Stimulated activated CD8-positive, alpha-beta memory T cell treated with anti-CD3 and anti-CD28 coated beads, Interleukin-12 subunit alpha, Interleukin-12 subunit beta, amount 100 ng/mL, for 4 hours (primary cell): ENCODE measurements around the gene PTPRCAP.
"Not testable (repeated sequence)": the region's sequence is repeated elsewhere in the genome, so short reads cannot be mapped to it uniquely, and the experiment has no call there.

ENCODE experiments used
- DNase-seq: peaks from one replicate; pipeline ENCODE4 v3.0.0-alpha.2; 2020; ENCODE audit warnings: low read depth

Gene PTPRCAP

DNA sequence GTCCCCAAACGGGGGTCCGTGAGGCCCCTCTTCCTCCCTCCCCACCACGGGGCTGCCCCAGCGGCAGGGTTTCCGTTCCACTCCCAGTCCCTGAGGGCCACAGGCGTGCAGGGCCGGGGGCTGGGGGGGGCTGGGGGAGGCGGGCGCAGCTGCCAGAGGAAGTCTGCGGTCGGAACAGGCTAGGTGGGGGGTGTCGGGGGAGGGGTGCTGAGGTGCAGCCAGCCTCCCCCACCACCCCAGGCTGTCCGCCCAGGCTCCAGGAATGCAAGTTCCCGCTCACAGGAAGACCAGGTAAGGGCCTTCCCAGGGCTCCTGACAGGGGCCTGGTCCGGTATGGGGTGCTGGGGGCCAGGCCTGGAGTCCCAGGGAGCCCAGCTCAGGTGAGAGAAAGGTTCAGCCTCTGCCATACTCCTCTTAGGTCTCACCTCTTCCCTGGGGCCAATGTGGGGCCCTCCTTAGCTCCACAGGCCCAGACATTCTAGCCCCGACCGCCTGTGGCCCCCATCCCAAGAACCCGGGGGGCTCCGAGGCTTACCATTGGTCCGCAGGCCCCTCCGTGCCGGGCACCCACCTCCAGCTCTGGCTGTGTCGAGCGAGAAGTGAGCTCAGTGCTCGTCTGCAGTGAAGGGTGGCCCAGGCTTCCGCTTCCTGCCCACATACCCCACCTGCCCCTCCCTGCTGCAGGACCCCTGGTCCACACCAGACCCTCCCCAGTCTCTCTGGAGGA is at the start of gene PTPRCAP:
PTPRCAP (minus strand) TSS at position 601 of the 727 bp plus-strand sequence; CDS start at position 538, 63 bp downstream.
- DNase-seq = peak; percentile 61

GRCh38 chr11:67486481-67487195 is 49.2 kb upstream of the PTPRCAP start:
- no peak for DNase-seq

DNA sequence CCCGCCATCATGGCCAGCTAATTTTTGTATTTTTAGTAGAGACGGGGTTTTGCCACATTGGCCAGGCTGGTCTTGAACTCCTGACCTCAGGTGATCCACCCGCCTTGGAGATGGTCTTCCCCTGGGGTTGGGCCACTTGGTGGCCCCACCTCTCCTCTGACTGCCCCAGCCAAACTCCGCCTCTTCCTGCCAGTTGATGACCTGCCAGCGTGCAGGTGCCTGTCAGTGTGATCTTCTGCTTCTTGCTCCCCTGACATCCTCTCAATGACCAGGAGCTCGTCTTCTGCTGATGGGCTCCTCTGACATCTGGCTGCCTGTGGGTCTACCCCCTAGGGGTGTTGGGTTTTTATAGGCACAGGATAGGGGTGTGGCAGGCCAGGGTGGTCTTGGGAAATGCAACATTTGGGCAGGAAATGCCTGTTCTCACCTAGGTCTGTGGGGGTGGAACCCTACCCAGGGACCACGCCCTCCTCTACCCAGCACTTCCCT is 48.4 kb upstream of the PTPRCAP start:
- not testable (repeated sequence) for DNase-seq

GRCh38 chr11:67484847-67485311 is 47.4 kb upstream of the PTPRCAP start:
- no peak for DNase-seq

DNA sequence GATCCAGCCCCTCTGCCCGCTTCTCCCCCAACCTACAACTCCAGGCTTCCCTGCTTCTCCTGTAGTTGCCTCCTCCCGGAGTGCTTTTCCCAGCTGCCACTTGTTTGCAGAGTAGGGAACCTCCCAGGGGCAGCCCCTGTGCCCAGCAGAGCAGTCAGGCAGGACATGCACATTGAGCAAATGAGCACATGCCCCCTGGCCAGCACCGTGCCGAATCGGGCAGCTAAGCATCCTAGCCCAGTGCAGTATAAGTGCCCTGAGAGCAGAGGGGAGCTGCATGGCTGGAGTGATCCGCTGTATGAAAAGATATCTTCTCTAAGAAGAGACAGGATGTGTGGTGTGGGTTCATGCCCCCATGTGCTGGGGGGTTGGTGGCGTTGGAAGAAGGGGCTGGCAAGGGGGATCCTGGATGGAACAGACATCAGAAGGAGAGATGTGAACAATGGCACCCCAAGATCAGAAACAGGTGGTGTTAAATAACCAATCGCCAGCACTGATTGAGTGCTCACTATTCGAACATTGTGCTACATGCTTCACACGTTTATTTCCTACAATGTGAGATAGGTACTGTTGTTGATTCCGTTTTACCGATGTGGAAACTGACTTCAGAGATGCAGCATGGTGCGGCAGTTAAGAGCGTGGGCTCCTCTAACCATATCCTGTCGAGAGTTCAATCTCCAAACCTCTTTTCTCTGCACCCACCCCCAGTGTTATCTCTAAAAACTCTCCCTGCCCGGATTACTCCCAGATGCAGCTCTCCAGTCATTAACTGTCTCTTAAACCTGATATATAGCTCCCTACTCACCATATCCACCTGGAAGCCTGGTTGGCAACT is 46.6 kb upstream of the PTPRCAP start:
- no peak for DNase-seq

DNA sequence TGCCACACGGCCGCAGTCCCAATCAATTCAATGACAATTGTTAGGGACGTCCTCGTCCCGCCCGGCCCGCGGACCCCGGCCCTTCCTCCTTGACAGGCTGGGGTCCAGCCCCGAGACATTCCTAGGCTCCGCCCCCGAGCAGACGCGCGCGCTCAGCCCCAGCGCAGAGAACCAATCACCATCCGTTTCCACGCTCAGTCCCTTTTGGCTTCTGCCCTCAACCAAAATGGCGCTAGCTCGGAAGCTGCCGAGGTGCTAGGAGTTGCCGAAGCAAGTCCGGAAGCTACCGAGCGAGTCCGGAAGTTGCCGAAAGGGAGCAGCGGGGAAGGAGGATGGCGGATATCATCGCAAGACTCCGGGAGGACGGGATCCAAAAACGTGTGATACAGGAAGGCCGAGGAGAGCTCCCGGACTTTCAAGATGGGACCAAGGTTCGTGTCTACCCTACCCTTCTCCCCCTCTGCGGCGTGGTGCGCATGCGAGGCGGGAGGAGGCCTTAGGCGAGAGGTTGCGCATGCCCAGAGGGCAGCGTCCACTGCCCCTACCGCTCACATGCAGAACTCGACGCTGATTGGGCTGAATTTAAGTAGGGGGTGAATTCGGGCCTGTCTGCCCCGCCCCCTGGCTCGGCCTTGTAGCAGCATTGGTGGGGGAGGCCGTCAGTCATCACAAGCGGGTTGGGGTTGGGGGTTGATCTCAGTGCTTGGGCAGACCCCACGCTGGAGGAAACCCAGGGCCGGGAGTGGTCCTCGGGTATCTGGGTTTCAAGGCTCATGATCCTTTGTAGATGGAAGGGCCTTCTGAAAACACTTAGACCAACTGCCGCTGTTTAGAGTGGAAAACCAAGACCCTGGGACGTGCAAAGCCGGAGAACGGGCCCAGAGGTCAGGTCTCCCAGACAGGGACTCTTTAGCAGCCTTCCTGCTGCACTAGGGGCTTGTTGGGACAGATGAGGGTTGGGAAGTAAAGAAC is 45.6 kb upstream of the PTPRCAP start, which contains the start of gene AIP:
AIP (plus strand) TSS at position 200 of the 972 bp plus-strand sequence; CDS start at position 333, 133 bp downstream.
- DNase-seq = peak; percentile 90

DNA sequence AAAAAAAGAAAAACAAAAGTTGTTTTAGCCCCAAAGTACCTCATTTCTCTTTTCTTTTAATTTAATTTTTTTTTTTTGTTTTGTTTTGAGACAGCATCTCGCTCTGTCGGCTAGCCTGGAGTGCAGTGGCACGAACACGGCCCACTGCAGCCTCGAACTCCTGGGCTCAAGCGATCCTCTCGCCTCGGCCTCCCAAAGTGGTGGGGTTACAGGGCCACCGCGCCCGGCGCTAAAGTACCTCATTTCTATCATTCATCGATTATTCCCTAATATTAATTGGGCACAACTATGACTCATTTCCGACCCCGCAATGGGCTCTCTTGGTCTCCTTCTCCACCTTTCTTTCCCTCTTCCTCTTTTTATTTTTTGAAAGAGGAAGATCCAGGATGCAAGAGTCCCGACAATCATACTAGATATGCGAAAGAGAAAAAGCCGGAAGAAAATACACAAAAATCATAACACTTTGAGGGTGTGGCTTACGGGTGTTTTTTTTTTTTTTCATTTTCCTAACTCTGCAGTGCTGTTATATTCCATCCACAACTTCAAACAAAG is 44.9 kb upstream of the PTPRCAP start:
- DNase-seq = no peak

DNA sequence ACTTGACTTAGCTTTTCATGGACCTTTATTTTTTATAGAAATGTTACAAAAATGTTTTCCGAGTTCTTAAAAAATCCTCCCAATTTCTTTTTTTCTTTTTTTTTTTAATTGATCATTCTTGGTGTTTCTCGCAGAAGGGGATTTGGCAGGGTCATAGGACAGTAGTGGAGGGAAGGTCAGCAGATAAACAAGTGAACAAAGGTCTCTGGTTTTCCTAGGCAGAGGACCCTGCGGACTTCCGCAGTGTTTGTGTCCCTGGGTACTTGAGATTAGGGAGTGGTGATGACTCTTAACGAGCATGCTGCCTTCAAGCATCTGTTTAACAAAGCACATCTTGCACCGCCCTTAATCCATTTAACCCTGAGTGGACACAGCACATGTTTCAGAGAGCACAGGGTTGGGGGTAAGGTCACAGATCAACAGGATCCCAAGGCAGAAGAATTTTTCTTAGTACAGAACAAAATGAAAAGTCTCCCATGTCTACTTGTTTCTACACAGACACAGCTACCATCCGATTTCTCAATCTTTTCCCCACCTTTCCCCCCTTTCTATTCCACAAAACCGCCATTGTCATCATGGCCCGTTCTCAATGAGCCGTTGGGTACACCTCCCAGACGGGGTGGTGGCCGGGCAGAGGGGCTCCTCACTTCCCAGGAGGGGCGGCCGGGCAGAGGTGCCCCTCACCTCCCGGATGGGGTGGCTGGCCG is 40.0 kb upstream of the PTPRCAP start:
- DNase-seq = not testable (repeated sequence)

DNA sequence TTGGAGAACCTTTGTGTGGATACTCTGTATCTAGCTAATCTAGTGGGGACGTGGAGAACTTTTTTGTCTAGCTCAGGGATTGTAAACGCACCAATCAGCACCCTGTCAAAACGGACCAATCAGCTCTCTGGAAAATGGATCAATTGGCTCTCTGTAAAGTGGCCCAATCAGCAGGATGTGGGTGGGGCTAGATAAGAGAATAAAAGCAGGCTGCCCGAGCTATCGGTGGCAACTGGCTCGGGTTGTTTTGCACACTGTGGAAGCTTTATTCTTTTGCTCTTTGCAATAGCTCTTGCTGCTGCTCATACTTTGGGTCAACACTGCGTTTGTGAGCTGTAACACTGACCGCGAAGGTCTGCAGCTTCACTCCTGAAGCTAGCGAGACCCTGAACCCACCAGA is 39.2 kb upstream of the PTPRCAP start:
- DNase-seq = not testable (repeated sequence)

DNA sequence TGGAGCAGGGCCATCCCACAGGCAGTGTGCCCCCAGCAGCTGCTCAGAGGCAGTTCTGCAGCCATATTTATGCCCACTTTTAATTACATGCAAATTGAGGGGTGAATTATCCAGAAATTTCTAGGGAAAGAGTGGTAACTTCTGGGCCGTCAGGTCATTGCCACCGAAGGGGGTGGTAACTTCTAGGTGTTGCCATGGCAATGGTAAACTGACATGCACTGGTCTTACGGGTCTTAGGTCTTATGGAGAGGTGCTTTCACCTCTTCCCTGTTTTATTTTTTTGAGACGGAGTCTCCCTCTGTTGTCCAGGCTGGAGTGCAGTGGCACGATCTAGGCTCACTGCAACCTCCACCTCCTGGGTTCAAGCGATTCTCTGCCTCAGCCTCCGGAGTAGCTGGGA is 35.4 kb upstream of the PTPRCAP start:
- no peak for DNase-seq

DNA sequence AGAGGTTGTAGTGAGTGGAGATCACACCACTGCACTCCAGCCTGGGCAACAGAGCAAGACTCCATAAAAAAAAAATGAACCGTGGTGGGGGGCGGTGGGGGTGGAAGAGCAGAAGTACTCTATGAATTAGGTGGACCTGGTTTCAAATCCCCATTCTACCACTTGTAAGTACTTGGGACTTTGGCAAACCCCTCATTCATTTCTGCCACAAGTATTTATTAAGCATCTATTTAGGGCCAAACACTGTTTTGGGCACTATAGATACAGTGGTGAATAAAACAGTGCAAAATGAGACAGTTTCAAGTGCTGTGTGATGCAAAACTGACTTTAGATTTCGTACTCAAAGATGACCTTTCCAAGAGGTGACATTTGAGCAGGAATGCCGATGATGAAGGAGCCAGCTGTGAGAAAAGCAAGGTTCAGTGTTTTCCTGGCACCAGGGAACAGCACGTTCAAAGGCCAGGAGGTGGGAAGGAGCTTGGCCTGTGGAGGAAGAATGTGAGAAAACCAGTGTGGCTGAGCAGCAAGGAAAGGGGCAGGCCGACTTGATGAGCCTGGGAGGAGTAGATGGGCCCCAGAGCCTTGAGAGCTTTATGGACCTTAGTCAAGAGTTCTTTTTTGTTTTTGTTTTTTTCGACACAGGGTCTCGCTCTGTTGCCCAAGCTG is 33.0 kb upstream of the PTPRCAP start:
- DNase-seq = no peak

GRCh38 chr11:67469508-67469811 is 32.0 kb upstream of the PTPRCAP start:
- DNase-seq = no peak

DNA sequence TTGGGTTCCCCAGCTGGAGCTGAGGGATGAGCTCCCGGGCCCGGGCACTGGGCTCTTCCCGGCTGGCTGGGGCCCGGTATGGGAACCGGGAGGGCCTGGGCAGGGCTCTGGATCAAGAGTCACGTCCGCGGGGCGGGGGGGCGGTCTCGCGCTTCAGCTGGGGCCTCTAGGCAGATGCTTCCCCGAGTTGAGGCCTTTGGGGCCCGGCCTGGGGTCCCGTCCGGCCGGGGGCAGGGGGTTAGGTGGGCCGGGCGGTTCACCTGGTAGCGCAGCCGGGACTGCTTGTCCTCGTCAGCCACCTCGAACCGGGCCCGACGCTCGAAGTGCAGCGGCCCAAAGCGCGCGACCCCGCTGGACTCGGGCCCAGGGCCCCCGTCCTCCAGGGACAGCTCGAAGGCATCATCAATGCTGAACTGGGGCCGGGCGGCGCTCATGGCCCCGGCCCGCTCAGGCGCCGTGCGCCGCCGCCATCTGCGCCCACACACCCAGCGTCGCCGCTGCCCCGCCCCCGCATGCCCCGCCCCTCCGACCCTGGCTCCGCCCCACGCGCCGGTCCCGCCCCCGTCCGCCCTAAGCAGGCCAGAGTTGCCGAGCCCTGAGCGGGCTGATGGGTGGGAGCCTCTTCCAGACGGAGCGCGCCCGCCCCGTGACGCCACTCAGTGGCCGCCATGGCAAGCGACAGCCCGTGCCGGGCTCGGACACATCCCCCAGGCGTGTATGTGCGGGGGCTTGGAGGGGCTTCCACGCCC is 31.5 kb upstream of the PTPRCAP start, which contains the start of gene TMEM134:
TMEM134 (minus strand) TSS at position 493 of the 749 bp plus-strand sequence; CDS start at position 434, 59 bp downstream.
- peak; percentile 86 for DNase-seq

GRCh38 chr11:67468456-67468758 is 30.9 kb upstream of the PTPRCAP start:
- DNase-seq = no peak

- DNase-seq = no peak
These were observed 30.6 kb upstream of the PTPRCAP start for GRCh38 chr11:67468056-67468455.

GRCh38 chr11:67466962-67467771 is 29.7 kb upstream of the PTPRCAP start:
- no peak for DNase-seq

DNA sequence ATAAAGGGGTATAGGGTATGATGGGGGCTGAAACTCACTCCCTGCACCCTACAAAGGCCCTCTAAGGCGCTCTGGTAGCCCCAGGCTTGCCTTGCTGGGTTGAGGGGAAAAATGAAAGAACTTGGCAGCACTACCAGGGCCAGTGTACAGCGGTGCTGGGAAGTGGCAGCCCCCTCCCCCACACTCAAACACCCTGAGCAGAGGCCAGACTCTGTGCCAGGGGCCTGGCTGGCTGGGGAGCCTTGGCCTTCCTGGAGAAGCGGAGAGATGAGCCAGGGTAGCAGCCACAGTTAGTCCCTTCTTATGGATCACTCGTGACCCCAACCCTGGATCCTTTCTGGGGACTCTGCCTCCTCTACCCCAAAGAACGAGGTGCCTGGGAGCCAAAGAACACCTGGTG is 28.9 kb upstream of the PTPRCAP start:
- no peak for DNase-seq

DNA sequence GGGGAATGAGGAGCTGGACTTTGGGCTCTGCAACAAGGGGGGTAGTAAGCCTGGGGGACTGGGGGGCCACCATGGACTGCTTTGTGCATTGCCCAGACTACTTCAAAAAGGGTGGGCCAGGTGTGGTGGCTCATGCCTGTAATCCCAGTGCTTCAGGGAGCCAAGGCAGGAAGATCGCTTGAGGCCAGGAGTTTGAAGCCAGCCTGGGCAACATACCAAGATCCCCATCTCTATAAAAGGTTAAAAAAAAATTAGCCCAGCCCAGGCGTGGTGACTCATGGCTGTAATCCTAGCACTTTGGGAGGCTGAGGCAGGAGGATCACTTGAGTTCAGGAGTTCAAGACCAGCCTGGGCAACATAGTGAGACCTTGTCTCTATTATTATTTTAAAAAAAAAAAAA is 28.0 kb upstream of the PTPRCAP start:
- not testable (repeated sequence) for DNase-seq
